GM12875 (cell line): ENCODE results near the gene FRY.
"Not testable (repeated sequence)": the region's sequence is repeated elsewhere in the genome, so short reads cannot be mapped to it uniquely, and the experiment has no call there.

ENCODE experiments used
- H3K4me3 ChIP-seq: one replicate; pipeline ENCODE4 v1.5.1; 2011; ENCODE audit warnings: low read depth, low read length, control low read depth
- CTCF ChIP-seq: IDR thresholded peaks from 2 replicates; pipeline ENCODE4 v1.5.1; 2011; ENCODE audit warnings: low read depth, mild to moderate bottlenecking, control low read depth, inconsistent platforms, low read length, moderate library complexity, borderline replicate concordance; ENCODE audit not compliant: insufficient read depth

Gene FRY

GRCh38 chr13:31996601-31997000, 35.0 kb upstream of the FRY start:
- TF ChIP-seq CTCF, result no peak
- no peak overlapping the region for H3K4me3 ChIP-seq

- TF ChIP-seq CTCF, result no peak
- H3K4me3 ChIP-seq, result no peak overlapping the region
Observed at GRCh38 chr13:31997641-31998040, 33.9 kb upstream of the FRY start.

GRCh38 chr13:31998131-31998530, 33.4 kb upstream of the FRY start:
- H3K4me3 ChIP-seq, result no peak overlapping the region
- no peak for TF ChIP-seq CTCF

GRCh38 chr13:32000754-32001153, 30.8 kb upstream of the FRY start:
- H3K4me3 ChIP-seq, result not testable (repeated sequence)

- peak; percentile 51; the same call in 1 of the 2 replicates for TF ChIP-seq CTCF
- H3K4me3 ChIP-seq, result no peak overlapping the region
Observed at GRCh38 chr13:32001154-32001768, 30.3 kb upstream of the FRY start.

- no peak overlapping the region for H3K4me3 ChIP-seq
- TF ChIP-seq CTCF, result no peak
Observed at GRCh38 chr13:32001769-32002168, 29.8 kb upstream of the FRY start.

- no peak overlapping the region for H3K4me3 ChIP-seq
- no peak for TF ChIP-seq CTCF
Observed at GRCh38 chr13:32002873-32003272, 28.7 kb upstream of the FRY start.

GRCh38 chr13:32007494-32007893, 24.1 kb upstream of the FRY start:
- no peak for TF ChIP-seq CTCF
- no peak overlapping the region for H3K4me3 ChIP-seq
